ENCODE results near the gene NCOR1.
A peak's percentile ranks its signal among the peaks of the same experiment; 100 is the strongest.
"Not testable (repeated sequence)": the region's sequence is repeated elsewhere in the genome, so short reads cannot be mapped to it uniquely, and the experiment has no call there.

Gene NCOR1

GRCh38 chr17:16214190-16215001, 938 bp downstream of the NCOR1 start:
- peak; percentile 25 for DNase-seq

- DNase-seq: no peak
These were observed 2.5 kb downstream of the NCOR1 start for GRCh38 chr17:16212793-16213192.

GRCh38 chr17:16211590-16211989, 3.7 kb downstream of the NCOR1 start:
- no peak for DNase-seq

GRCh38 chr17:16204763-16205162, 10.6 kb downstream of the NCOR1 start:
- not testable (repeated sequence) for DNase-seq

- DNase-seq: not testable (repeated sequence)
These were observed 12.5 kb downstream of the NCOR1 start for GRCh38 chr17:16202554-16203500.

GRCh38 chr17:16201693-16202131, 13.6 kb downstream of the NCOR1 start:
- not testable (repeated sequence) for DNase-seq

GRCh38 chr17:16199093-16199492, 16.2 kb downstream of the NCOR1 start:
- no peak for DNase-seq

- no peak for DNase-seq
These were observed 18.1 kb downstream of the NCOR1 start for GRCh38 chr17:16197276-16197675.

GRCh38 chr17:16194307-16194835, 21.0 kb downstream of the NCOR1 start:
- DNase-seq: not testable (repeated sequence)

GRCh38 chr17:16191604-16192003, 23.7 kb downstream of the NCOR1 start:
- DNase-seq: no peak

GRCh38 chr17:16190703-16191360, 24.5 kb downstream of the NCOR1 start:
- DNase-seq: no peak

- DNase-seq: no peak
These were observed 25.5 kb downstream of the NCOR1 start for GRCh38 chr17:16189791-16190348.

GRCh38 chr17:16187642-16188041, 27.7 kb downstream of the NCOR1 start:
- DNase-seq: no peak

GRCh38 chr17:16181581-16181980, 33.8 kb downstream of the NCOR1 start:
- DNase-seq: no peak

- no peak for DNase-seq
These were observed 36.5 kb downstream of the NCOR1 start for GRCh38 chr17:16178836-16179235.

- no peak for DNase-seq
These were observed 43.7 kb downstream of the NCOR1 start for GRCh38 chr17:16171613-16172012.

- not testable (repeated sequence) for DNase-seq
These were observed 48.6 kb downstream of the NCOR1 start for GRCh38 chr17:16166766-16167165.

- DNase-seq: no peak
These were observed 56.6 kb downstream of the NCOR1 start for GRCh38 chr17:16158714-16159113.

GRCh38 chr17:16155536-16155935, 59.8 kb downstream of the NCOR1 start:
- DNase-seq: no peak

- DNase-seq: not testable (repeated sequence)
These were observed 63.0 kb downstream of the NCOR1 start for GRCh38 chr17:16152326-16152725.

GRCh38 chr17:16150251-16150856, 65.0 kb downstream of the NCOR1 start:
- DNase-seq: no peak

GRCh38 chr17:16148596-16148995, 66.7 kb downstream of the NCOR1 start:
- DNase-seq: no peak

All from kidney glomerular epithelial cell (primary cell).